MCF 10A (cell line): ENCODE measurements around the gene SETD3. TPM values are rescaled to one million over a fixed set of nuclear protein-coding genes. Genes with fewer than 3 reads are reported as not detected.

ENCODE experiments used
- BruUV-seq: library from RNA; stranded (reverse); fragments of 400-500 nt; replicated peaks from 2 replicates; lab custom pipeline; 2021; lab: Mats Ljungman, UMichigan
- CTCF ChIA-PET: fragments of 300-600 bp; sonication (Branson Sonifier 250); formaldehyde crosslinking; extraction: SDS; loops from one replicate; lab custom pipeline; 2021; ENCODE audit warnings: antibody characterized with exemption, inconsistent platforms; lab: Yijun Ruan, JAX
- POLR2A ChIA-PET: fragments of 300-600, 350-650 bp; sonication (Branson Sonifier 250); formaldehyde crosslinking; extraction: SDS; loops from one replicate; lab custom pipeline; 2020; ENCODE audit warnings: antibody characterized with exemption, inconsistent platforms; lab: Yijun Ruan, JAX
- DNase-seq: peaks from one replicate; pipeline ENCODE4 v3.0.0-alpha.2; 2018; ENCODE audit not compliant: unreplicated experiment
- H3K27ac Mint-ChIP-seq: one replicate; pipeline ENCODE4 v1.8.0; 2022; ENCODE audit warnings: mild to moderate bottlenecking, low read depth, mixed read lengths; ENCODE audit not compliant: unreplicated experiment
- H3K27me3 Mint-ChIP-seq: one replicate; pipeline ENCODE4 v1.8.0; 2022; ENCODE audit warnings: mixed read lengths; ENCODE audit not compliant: insufficient read depth, unreplicated experiment
- H3K36me3 Mint-ChIP-seq: one replicate; pipeline ENCODE4 v1.8.0; 2022; ENCODE audit warnings: mild to moderate bottlenecking, moderate library complexity, mixed read lengths; ENCODE audit not compliant: insufficient read depth, unreplicated experiment
- H3K4me1 Mint-ChIP-seq: one replicate; pipeline ENCODE4 v1.8.0; 2022; ENCODE audit warnings: mixed read lengths; ENCODE audit not compliant: insufficient read depth, unreplicated experiment
- H3K4me3 Mint-ChIP-seq: one replicate; pipeline ENCODE4 v1.8.0; 2022; ENCODE audit warnings: mild to moderate bottlenecking, moderate library complexity, mixed read lengths; ENCODE audit not compliant: unreplicated experiment
- H3K9me3 Mint-ChIP-seq: one replicate; pipeline ENCODE4 v1.8.0; 2022; ENCODE audit warnings: mixed read lengths; ENCODE audit not compliant: unreplicated experiment
- intact Hi-C: fragments of 100-400 bp; cut with micrococcal nuclease; formaldehyde crosslinking; loops from 2 replicates; pipeline ENCODE4 v1.14.1; 2022
- total RNA-seq: library from RNA; stranded (reverse); gene quantifications from 2 replicates; pipeline ENCODE4 v1.2.3, GENCODE V29; 2022
- TF ChIP-seq, protein P1 (sequence below): fragments of 200-600 bp; IDR thresholded peaks from one replicate; pipeline ENCODE4 v1.8.0; 2022; ENCODE audit warnings: antibody characterized with exemption, mild to moderate bottlenecking; ENCODE audit not compliant: unreplicated experiment

Gene SETD3
- total RNA-seq, 1 experiment from 2014 or later, result 50.6 TPM

DNA sequence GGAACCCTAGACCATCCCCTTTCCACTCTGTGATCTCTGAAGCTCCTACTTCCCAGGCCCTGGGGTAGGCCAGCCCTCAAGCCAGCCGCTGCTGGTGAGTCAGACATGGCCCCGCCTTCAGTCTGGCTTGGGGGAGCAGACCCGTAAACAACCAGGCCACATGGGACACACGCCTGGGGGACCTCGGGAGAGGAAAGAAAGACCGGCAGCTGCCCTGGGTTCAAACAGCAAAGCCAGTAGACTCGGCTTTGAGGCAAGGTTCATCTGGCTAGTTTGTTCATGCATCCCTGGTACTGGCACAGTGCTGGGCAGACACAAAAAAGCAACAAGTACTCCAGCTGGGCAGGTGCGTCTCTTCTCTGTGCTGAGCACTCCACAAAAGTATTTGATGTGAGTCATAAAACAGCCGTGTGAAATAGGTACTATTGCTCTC lies 101.9 kb downstream of the SETD3 start:
- POLR2A ChIA-PET, result interaction anchor here (0.7 to 1.2 kb wide), 2 partner anchors 14 to 104 kb away, joined by 4 to 5 read pairs; no protein-coding TSS in a partner anchor
- BruUV-seq, result no TSS peak
- no peaks in the 10 kb centered on the region for H3K27me3 Mint-ChIP-seq
- DNase-seq, result peak; percentile 72
- peaks cover 26% of the 10 kb centered on the region for H3K4me1 Mint-ChIP-seq
- CTCF ChIA-PET, result interaction anchor here (1.4 kb wide), 3 partner anchors 15 to 103 kb away, joined by 3 to 13 read pairs (median 3); no protein-coding TSS in a partner anchor
- no peaks in the 10 kb centered on the region for H3K9me3 Mint-ChIP-seq
- TF ChIP-seq, protein P1, sequence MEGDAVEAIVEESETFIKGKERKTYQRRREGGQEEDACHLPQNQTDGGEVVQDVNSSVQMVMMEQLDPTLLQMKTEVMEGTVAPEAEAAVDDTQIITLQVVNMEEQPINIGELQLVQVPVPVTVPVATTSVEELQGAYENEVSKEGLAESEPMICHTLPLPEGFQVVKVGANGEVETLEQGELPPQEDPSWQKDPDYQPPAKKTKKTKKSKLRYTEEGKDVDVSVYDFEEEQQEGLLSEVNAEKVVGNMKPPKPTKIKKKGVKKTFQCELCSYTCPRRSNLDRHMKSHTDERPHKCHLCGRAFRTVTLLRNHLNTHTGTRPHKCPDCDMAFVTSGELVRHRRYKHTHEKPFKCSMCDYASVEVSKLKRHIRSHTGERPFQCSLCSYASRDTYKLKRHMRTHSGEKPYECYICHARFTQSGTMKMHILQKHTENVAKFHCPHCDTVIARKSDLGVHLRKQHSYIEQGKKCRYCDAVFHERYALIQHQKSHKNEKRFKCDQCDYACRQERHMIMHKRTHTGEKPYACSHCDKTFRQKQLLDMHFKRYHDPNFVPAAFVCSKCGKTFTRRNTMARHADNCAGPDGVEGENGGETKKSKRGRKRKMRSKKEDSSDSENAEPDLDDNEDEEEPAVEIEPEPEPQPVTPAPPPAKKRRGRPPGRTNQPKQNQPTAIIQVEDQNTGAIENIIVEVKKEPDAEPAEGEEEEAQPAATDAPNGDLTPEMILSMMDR, result no peak
- no peaks in the 10 kb centered on the region for H3K36me3 Mint-ChIP-seq
- H3K27ac Mint-ChIP-seq, result no peak overlapping the region
- no peak overlapping the region for H3K4me3 Mint-ChIP-seq
- intact Hi-C loops, result no loop called here

DNA sequence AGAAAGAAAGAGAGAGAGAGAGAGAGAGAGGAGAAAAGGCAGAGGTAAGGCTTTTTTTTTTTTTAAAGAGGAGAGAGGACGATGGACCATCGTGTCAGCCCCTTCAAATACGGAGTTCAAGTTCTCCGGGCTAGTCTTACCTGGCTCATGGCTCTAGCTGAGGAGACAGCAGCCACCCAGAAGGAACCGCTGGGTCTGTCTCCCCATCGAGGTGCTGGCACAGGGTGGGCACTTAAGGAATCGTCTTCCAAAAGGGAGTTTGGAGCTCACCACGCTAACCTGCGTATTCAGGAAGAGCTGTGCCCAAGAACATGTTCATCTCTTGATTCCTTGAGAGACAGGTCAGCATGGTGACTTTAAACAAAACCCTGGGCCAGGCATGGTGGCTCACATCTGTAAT lies 102.7 kb downstream of the SETD3 start:
- intact Hi-C loops, result no loop called here
- POLR2A ChIA-PET, result interaction anchor here (0.5 to 1.2 kb wide), 2 partner anchors 55 to 105 kb away, joined by 3 to 5 read pairs; no protein-coding TSS in a partner anchor
- Mint-ChIP-seq H3K27me3 (no peaks in the 10 kb centered on the region), H3K4me1 (peaks cover 18% of the 10 kb centered on the region), H3K27ac (no peak overlapping the region), H3K4me3 (no peak overlapping the region), H3K9me3 (no peaks in the 10 kb centered on the region), H3K36me3 (no peaks in the 10 kb centered on the region)
- no peak for DNase-seq
- no TSS peak for BruUV-seq
- TF ChIP-seq, protein P1, result no peak
- CTCF ChIA-PET, result interaction anchor here (0.7 to 1.4 kb wide), 5 partner anchors 11 to 102 kb away, joined by 3 to 13 read pairs (median 3); no protein-coding TSS in a partner anchor

DNA sequence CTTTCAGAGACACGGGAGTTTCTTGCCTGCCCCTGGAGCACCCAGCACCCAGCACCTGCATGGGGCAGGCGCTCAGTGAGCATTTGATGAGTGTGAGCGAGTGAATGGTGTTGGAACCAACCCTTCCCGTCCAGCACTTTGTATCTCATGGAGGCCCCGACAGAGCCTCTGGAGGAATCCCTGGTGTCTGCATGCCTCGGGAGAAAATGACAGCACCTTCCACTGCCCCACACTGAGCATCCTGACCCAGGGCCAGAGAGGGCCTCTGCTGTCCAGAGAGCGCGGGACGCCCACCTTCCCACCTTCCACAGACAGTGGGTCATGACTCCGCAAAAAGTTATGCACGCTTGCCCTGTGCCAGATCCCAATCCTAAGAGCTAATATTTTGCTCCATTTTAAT lies 105.7 kb downstream of the SETD3 start:
- CTCF ChIA-PET, result no interaction called here
- TF ChIP-seq, protein P1, result no peak
- Mint-ChIP-seq H3K27ac (no peak overlapping the region), H3K4me1 (peaks cover 11% of the 10 kb centered on the region), H3K4me3 (no peak overlapping the region), H3K9me3 (no peaks in the 10 kb centered on the region), H3K27me3 (no peaks in the 10 kb centered on the region), H3K36me3 (no peaks in the 10 kb centered on the region)
- DNase-seq, result no peak
- intact Hi-C loops, result no loop called here
- POLR2A ChIA-PET, result no interaction called here
- no TSS peak for BruUV-seq

DNA sequence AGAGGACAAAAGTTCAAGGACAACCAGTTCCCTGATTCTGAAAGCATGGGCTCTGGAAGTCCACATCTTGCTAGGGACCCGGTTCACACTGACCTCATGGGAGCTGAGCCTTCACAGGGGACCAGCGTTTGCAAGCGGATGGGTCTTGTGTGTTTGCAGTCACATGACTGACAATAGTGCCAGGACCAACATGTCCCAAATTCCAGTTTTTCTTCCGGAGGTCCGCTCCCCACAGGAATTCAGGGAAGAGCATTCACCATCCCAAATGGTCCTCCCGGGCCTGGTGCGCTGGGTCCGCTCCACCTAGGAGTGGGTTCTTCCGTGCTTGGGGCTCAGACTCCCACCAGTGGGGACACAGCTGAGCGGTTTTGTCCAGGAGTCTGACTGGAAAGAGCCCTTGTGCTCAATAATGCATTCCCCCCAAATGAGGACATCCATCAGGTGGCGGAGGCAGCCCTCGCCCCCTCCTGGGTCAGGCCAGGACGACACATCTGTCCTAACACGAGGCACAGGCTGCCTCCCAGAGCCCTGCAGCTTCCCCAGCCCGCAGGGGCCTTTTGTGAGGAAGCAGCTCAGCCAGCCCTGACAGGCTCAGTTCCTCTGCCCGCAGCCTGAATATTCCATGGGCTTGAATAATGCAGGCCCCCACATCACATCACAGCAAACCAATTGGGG lies 116.9 kb downstream of the SETD3 start:
- no peaks in the 10 kb centered on the region for H3K4me1 Mint-ChIP-seq
- no peaks in the 10 kb centered on the region for H3K9me3 Mint-ChIP-seq
- no TSS peak for BruUV-seq
- intact Hi-C loops, result no loop called here
- DNase-seq, result no peak
- no peak overlapping the region for H3K27ac Mint-ChIP-seq
- ChIA-PET POLR2A (no interaction called here), CTCF (interaction anchor here (0.9 kb wide), 1 partner anchor 32 kb away, joined by 3 read pairs; no protein-coding TSS in a partner anchor)
- TF ChIP-seq, protein P1, result no peak
- no peaks in the 10 kb centered on the region for H3K27me3 Mint-ChIP-seq
- H3K36me3 Mint-ChIP-seq, result no peaks in the 10 kb centered on the region
- H3K4me3 Mint-ChIP-seq, result no peak overlapping the region
